ENCODE measurements around the gene GUK1.
"Not testable (repeated sequence)": the region's sequence is repeated elsewhere in the genome, so short reads cannot be mapped to it uniquely, and the experiment has no call there.

The GUK1 gene

GRCh38 chr1:228182296-228183030 lies 42.4 kb downstream of the GUK1 start:
- no peak overlapping the region for H3K4me3 ChIP-seq (ENCODE audit: low read length in 2 of 2)
- no peaks in the 10 kb centered on the region for H3K4me1 ChIP-seq (ENCODE audit: control insufficient read depth in 2 of 2, insufficient read depth in 2 of 2, low read length in 2 of 2)
- no peak overlapping the region for H3K9ac ChIP-seq (ENCODE audit: low read depth in 1 of 2, low read length in 2 of 2)
- H3K36me3 ChIP-seq (ENCODE audit: control insufficient read depth in 2 of 2, insufficient read depth in 2 of 2, low read length in 2 of 2), result no peaks in the 10 kb centered on the region
- no peak overlapping the region for H3K27ac ChIP-seq (ENCODE audit: low read depth in 2 of 2, low read length in 2 of 2)
- H3K27me3 ChIP-seq (ENCODE audit: control insufficient read depth in 2 of 2, insufficient read depth in 2 of 2, low read length in 2 of 2), result no peaks in the 10 kb centered on the region
- no peaks in the 10 kb centered on the region for H3K9me3 ChIP-seq (ENCODE audit: control insufficient read depth in 2 of 2, low read length in 2 of 2)

GRCh38 chr1:228184152-228184551 lies 44.1 kb downstream of the GUK1 start:
- no peak overlapping the region for H3K9ac ChIP-seq (ENCODE audit: low read depth in 1 of 2, low read length in 2 of 2)
- H3K4me1 ChIP-seq (ENCODE audit: control insufficient read depth in 2 of 2, insufficient read depth in 2 of 2, low read length in 2 of 2), result no peaks in the 10 kb centered on the region
- no peaks in the 10 kb centered on the region for H3K9me3 ChIP-seq (ENCODE audit: control insufficient read depth in 2 of 2, low read length in 2 of 2)
- no peak overlapping the region for H3K27ac ChIP-seq (ENCODE audit: low read depth in 2 of 2, low read length in 2 of 2)
- H3K27me3 ChIP-seq (ENCODE audit: control insufficient read depth in 2 of 2, insufficient read depth in 2 of 2, low read length in 2 of 2), result no peaks in the 10 kb centered on the region
- H3K36me3 ChIP-seq (ENCODE audit: control insufficient read depth in 2 of 2, insufficient read depth in 2 of 2, low read length in 2 of 2), result no peaks in the 10 kb centered on the region
- no peak overlapping the region for H3K4me3 ChIP-seq (ENCODE audit: low read length in 2 of 2)

- no peaks in the 10 kb centered on the region for H3K9me3 ChIP-seq (ENCODE audit: control insufficient read depth in 2 of 2, low read length in 2 of 2)
- H3K27ac ChIP-seq (ENCODE audit: low read depth in 2 of 2, low read length in 2 of 2), result no peak overlapping the region
- H3K27me3 ChIP-seq (ENCODE audit: control insufficient read depth in 2 of 2, insufficient read depth in 2 of 2, low read length in 2 of 2), result no peaks in the 10 kb centered on the region
- no peak overlapping the region for H3K4me3 ChIP-seq (ENCODE audit: low read length in 2 of 2)
- no peaks in the 10 kb centered on the region for H3K4me1 ChIP-seq (ENCODE audit: control insufficient read depth in 2 of 2, insufficient read depth in 2 of 2, low read length in 2 of 2)
- H3K9ac ChIP-seq (ENCODE audit: low read depth in 1 of 2, low read length in 2 of 2), result no peak overlapping the region
- no peaks in the 10 kb centered on the region for H3K36me3 ChIP-seq (ENCODE audit: control insufficient read depth in 2 of 2, insufficient read depth in 2 of 2, low read length in 2 of 2)
Observed at GRCh38 chr1:228185641-228185965, 45.5 kb downstream of the GUK1 start.

GRCh38 chr1:228188249-228188648 lies 48.2 kb downstream of the GUK1 start:
- H3K4me3 ChIP-seq (ENCODE audit: low read length in 2 of 2); H3K27me3 ChIP-seq (ENCODE audit: control insufficient read depth in 2 of 2, insufficient read depth in 2 of 2, low read length in 2 of 2); H3K9me3 ChIP-seq (ENCODE audit: control insufficient read depth in 2 of 2, low read length in 2 of 2); H3K9ac ChIP-seq (ENCODE audit: low read depth in 1 of 2, low read length in 2 of 2); H3K4me1 ChIP-seq (ENCODE audit: control insufficient read depth in 2 of 2, insufficient read depth in 2 of 2, low read length in 2 of 2); H3K27ac ChIP-seq (ENCODE audit: low read depth in 2 of 2, low read length in 2 of 2); H3K36me3 ChIP-seq (ENCODE audit: control insufficient read depth in 2 of 2, insufficient read depth in 2 of 2, low read length in 2 of 2): not testable (repeated sequence)

- H3K27me3 ChIP-seq (ENCODE audit: control insufficient read depth in 2 of 2, insufficient read depth in 2 of 2, low read length in 2 of 2), result no peaks in the 10 kb centered on the region
- no peak overlapping the region for H3K4me3 ChIP-seq (ENCODE audit: low read length in 2 of 2)
- no peak overlapping the region for H3K27ac ChIP-seq (ENCODE audit: low read depth in 2 of 2, low read length in 2 of 2)
- H3K9me3 ChIP-seq (ENCODE audit: control insufficient read depth in 2 of 2, low read length in 2 of 2), result no peaks in the 10 kb centered on the region
- H3K9ac ChIP-seq (ENCODE audit: low read depth in 1 of 2, low read length in 2 of 2), result no peak overlapping the region
- H3K36me3 ChIP-seq (ENCODE audit: control insufficient read depth in 2 of 2, insufficient read depth in 2 of 2, low read length in 2 of 2), result no peaks in the 10 kb centered on the region
- no peaks in the 10 kb centered on the region for H3K4me1 ChIP-seq (ENCODE audit: control insufficient read depth in 2 of 2, insufficient read depth in 2 of 2, low read length in 2 of 2)
Observed at GRCh38 chr1:228190182-228190581, 50.1 kb downstream of the GUK1 start.

GRCh38 chr1:228190778-228191177 lies 50.7 kb downstream of the GUK1 start:
- H3K4me1 ChIP-seq (ENCODE audit: control insufficient read depth in 2 of 2, insufficient read depth in 2 of 2, low read length in 2 of 2), result no peaks in the 10 kb centered on the region
- no peaks in the 10 kb centered on the region for H3K27me3 ChIP-seq (ENCODE audit: control insufficient read depth in 2 of 2, insufficient read depth in 2 of 2, low read length in 2 of 2)
- H3K9me3 ChIP-seq (ENCODE audit: control insufficient read depth in 2 of 2, low read length in 2 of 2), result no peaks in the 10 kb centered on the region
- H3K36me3 ChIP-seq (ENCODE audit: control insufficient read depth in 2 of 2, insufficient read depth in 2 of 2, low read length in 2 of 2), result no peaks in the 10 kb centered on the region
- H3K4me3 ChIP-seq (ENCODE audit: low read length in 2 of 2), result no peak overlapping the region
- no peak overlapping the region for H3K9ac ChIP-seq (ENCODE audit: low read depth in 1 of 2, low read length in 2 of 2)
- no peak overlapping the region for H3K27ac ChIP-seq (ENCODE audit: low read depth in 2 of 2, low read length in 2 of 2)

- Histone ChIP-seq H3K4me1 (ENCODE audit: control insufficient read depth in 2 of 2, insufficient read depth in 2 of 2, low read length in 2 of 2) (no peaks in the 10 kb centered on the region), H3K9ac (ENCODE audit: low read depth in 1 of 2, low read length in 2 of 2) (no peak overlapping the region), H3K4me3 (ENCODE audit: low read length in 2 of 2) (no peak overlapping the region), H3K9me3 (ENCODE audit: control insufficient read depth in 2 of 2, low read length in 2 of 2) (peaks cover 0 to 6% of the 10 kb centered on the region in 2 donors), H3K36me3 (ENCODE audit: control insufficient read depth in 2 of 2, insufficient read depth in 2 of 2, low read length in 2 of 2) (no peaks in the 10 kb centered on the region), H3K27me3 (ENCODE audit: control insufficient read depth in 2 of 2, insufficient read depth in 2 of 2, low read length in 2 of 2) (no peaks in the 10 kb centered on the region), H3K27ac (ENCODE audit: low read depth in 2 of 2, low read length in 2 of 2) (no peak overlapping the region)
Observed at GRCh38 chr1:228194436-228194835, 54.4 kb downstream of the GUK1 start.

GRCh38 chr1:228194921-228195812 lies 55.1 kb downstream of the GUK1 start:
- H3K9ac ChIP-seq (ENCODE audit: low read depth in 1 of 2, low read length in 2 of 2), result no peak overlapping the region
- no peaks in the 10 kb centered on the region for H3K4me1 ChIP-seq (ENCODE audit: control insufficient read depth in 2 of 2, insufficient read depth in 2 of 2, low read length in 2 of 2)
- no peak overlapping the region for H3K27ac ChIP-seq (ENCODE audit: low read depth in 2 of 2, low read length in 2 of 2)
- H3K4me3 ChIP-seq (ENCODE audit: low read length in 2 of 2), result no peak overlapping the region
- H3K9me3 ChIP-seq (ENCODE audit: control insufficient read depth in 2 of 2, low read length in 2 of 2), result peaks cover 0 to 6% of the 10 kb centered on the region in 2 donors
- H3K27me3 ChIP-seq (ENCODE audit: control insufficient read depth in 2 of 2, insufficient read depth in 2 of 2, low read length in 2 of 2), result no peaks in the 10 kb centered on the region
- H3K36me3 ChIP-seq (ENCODE audit: control insufficient read depth in 2 of 2, insufficient read depth in 2 of 2, low read length in 2 of 2), result no peaks in the 10 kb centered on the region

- Histone ChIP-seq H3K4me3 (ENCODE audit: low read length in 2 of 2) (no peak overlapping the region), H3K27ac (ENCODE audit: low read depth in 2 of 2, low read length in 2 of 2) (no peak overlapping the region), H3K4me1 (ENCODE audit: control insufficient read depth in 2 of 2, insufficient read depth in 2 of 2, low read length in 2 of 2) (no peaks in the 10 kb centered on the region), H3K36me3 (ENCODE audit: control insufficient read depth in 2 of 2, insufficient read depth in 2 of 2, low read length in 2 of 2) (no peaks in the 10 kb centered on the region), H3K27me3 (ENCODE audit: control insufficient read depth in 2 of 2, insufficient read depth in 2 of 2, low read length in 2 of 2) (no peaks in the 10 kb centered on the region), H3K9ac (ENCODE audit: low read depth in 1 of 2, low read length in 2 of 2) (no peak overlapping the region), H3K9me3 (ENCODE audit: control insufficient read depth in 2 of 2, low read length in 2 of 2) (peaks cover 0 to 6% of the 10 kb centered on the region in 2 donors)
Observed at GRCh38 chr1:228197555-228198147, 57.6 kb downstream of the GUK1 start.
